ENCODE data around the gene BAZ2B. TPM values are rescaled to one million over a fixed set of nuclear protein-coding genes. Genes with fewer than 3 reads are reported as not detected.

The BAZ2B gene
- total RNA-seq, 1 donor from 2014 or later: 37.8 TPM

DNA sequence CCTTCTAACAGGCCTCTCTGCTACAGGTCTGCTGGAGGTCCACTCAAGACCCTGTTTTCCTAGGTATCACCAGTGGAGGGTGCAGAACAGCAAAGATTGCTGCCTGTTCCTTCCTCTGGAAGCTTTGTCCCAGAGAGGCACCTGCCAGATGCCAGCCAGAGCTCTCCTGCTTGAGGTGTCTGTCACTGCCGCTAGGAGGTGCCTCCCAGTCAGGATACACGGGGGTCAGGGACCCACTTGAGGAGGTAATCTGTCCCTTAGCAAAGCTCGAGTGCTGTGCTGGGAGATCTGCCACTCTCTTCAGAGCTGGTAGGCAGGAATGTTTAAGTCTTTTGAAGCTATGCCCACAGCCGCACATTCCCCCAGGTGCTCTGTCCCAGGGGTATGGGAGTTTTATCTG lies 140.6 kb downstream of the BAZ2B start:
- TF ChIP-seq, protein P1, sequence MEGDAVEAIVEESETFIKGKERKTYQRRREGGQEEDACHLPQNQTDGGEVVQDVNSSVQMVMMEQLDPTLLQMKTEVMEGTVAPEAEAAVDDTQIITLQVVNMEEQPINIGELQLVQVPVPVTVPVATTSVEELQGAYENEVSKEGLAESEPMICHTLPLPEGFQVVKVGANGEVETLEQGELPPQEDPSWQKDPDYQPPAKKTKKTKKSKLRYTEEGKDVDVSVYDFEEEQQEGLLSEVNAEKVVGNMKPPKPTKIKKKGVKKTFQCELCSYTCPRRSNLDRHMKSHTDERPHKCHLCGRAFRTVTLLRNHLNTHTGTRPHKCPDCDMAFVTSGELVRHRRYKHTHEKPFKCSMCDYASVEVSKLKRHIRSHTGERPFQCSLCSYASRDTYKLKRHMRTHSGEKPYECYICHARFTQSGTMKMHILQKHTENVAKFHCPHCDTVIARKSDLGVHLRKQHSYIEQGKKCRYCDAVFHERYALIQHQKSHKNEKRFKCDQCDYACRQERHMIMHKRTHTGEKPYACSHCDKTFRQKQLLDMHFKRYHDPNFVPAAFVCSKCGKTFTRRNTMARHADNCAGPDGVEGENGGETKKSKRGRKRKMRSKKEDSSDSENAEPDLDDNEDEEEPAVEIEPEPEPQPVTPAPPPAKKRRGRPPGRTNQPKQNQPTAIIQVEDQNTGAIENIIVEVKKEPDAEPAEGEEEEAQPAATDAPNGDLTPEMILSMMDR (IDR thresholded peaks at IDR 0.05): no peak
- Mint-ChIP-seq H3K27ac (ENCODE audit: unreplicated experiment) (no peak overlapping the region), H3K27me3 (ENCODE audit: low read depth) (no peaks in the 10 kb centered on the region), H3K36me3 (ENCODE audit: low read depth) (peaks cover 24% of the 10 kb centered on the region), H3K4me3 (ENCODE audit: unreplicated experiment) (no peak overlapping the region), H3K4me1 (ENCODE audit: low read depth) (peaks cover 3% of the 10 kb centered on the region), H3K9me3 (ENCODE audit: low read depth) (peaks cover 9% of the 10 kb centered on the region)
- no peak for DNase-seq (ENCODE audit: low spot score)

DNA sequence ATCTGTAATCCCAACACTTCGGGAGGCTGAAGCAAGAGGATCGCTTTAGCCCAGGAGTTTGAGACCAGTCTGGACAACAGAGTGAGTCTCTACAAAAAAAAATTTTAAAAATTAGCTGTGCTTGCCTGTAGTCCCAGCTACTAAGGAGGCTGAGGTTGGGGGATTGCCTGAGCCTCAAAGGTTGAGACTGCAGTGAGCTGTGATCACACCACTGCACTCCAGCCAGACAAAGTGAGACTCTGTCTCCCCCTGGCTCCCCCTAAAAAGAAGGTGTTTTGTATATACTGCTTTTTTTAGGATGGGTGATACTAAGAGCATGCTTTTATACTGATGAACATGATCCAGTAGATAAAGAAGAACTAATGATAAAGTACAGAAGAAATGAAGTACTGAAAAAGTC lies 145.0 kb downstream of the BAZ2B start:
- Mint-ChIP-seq H3K27me3 (ENCODE audit: low read depth) (no peaks in the 10 kb centered on the region), H3K4me1 (ENCODE audit: low read depth) (peaks cover under 1% of the 10 kb centered on the region), H3K27ac (ENCODE audit: unreplicated experiment) (no peak overlapping the region), H3K4me3 (ENCODE audit: unreplicated experiment) (no peak overlapping the region), H3K36me3 (ENCODE audit: low read depth) (peaks cover 31% of the 10 kb centered on the region), H3K9me3 (ENCODE audit: low read depth) (peaks cover 20% of the 10 kb centered on the region)
- no peak for DNase-seq (ENCODE audit: low spot score)
- TF ChIP-seq, protein P1 (IDR thresholded peaks at IDR 0.05): no peak

DNA sequence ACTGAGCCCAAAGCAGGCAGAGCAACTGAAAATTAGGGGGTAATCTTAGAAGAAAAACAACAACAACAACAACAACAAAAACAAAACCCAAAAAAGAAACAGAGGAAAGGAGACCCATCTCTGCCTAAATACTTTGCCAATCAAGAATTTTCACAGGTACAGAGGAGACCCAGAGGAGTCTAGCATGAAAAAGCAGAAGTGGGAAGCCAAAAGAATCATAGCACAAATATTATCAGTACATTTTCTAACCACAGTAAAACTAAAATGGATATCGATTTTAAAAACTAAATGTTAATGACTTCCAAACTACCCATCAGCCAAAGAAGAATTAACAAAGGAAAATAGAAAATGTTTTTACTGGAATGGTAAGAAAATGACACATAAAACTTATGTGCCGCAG lies 148.1 kb downstream of the BAZ2B start:
- no peaks in the 10 kb centered on the region for H3K4me1 Mint-ChIP-seq (ENCODE audit: low read depth)
- H3K4me3 Mint-ChIP-seq (ENCODE audit: unreplicated experiment): no peak overlapping the region
- DNase-seq (ENCODE audit: low spot score): no peak
- peaks cover 11% of the 10 kb centered on the region for H3K9me3 Mint-ChIP-seq (ENCODE audit: low read depth)
- TF ChIP-seq, protein P1 (IDR thresholded peaks at IDR 0.05): no peak
- no peak overlapping the region for H3K27ac Mint-ChIP-seq (ENCODE audit: unreplicated experiment)
- no peaks in the 10 kb centered on the region for H3K27me3 Mint-ChIP-seq (ENCODE audit: low read depth)
- peaks cover 11% of the 10 kb centered on the region for H3K36me3 Mint-ChIP-seq (ENCODE audit: low read depth)

- H3K36me3 Mint-ChIP-seq (ENCODE audit: low read depth): peaks cover 9% of the 10 kb centered on the region
- DNase-seq (ENCODE audit: low spot score): no peak
- H3K4me3 Mint-ChIP-seq (ENCODE audit: unreplicated experiment): no peak overlapping the region
- H3K4me1 Mint-ChIP-seq (ENCODE audit: low read depth): peaks cover 14% of the 10 kb centered on the region
- TF ChIP-seq, protein P1 (IDR thresholded peaks at IDR 0.05): no peak
- H3K27ac Mint-ChIP-seq (ENCODE audit: unreplicated experiment): no peak overlapping the region
- H3K27me3 Mint-ChIP-seq (ENCODE audit: low read depth): no peaks in the 10 kb centered on the region
- peaks cover 5% of the 10 kb centered on the region for H3K9me3 Mint-ChIP-seq (ENCODE audit: low read depth)
These were observed 153.4 kb downstream of the BAZ2B start for GRCh38 chr2:159462961-159463360.

GRCh38 chr2:159462201-159462785 lies 154.1 kb downstream of the BAZ2B start:
- Mint-ChIP-seq H3K4me1 (ENCODE audit: low read depth) (peaks cover 21% of the 10 kb centered on the region), H3K27me3 (ENCODE audit: low read depth) (no peaks in the 10 kb centered on the region), H3K27ac (ENCODE audit: unreplicated experiment) (no peak overlapping the region), H3K36me3 (ENCODE audit: low read depth) (peaks cover 8% of the 10 kb centered on the region), H3K9me3 (ENCODE audit: low read depth) (no peaks in the 10 kb centered on the region), H3K4me3 (ENCODE audit: unreplicated experiment) (no peak overlapping the region)
- DNase-seq (ENCODE audit: low spot score): no peak
- TF ChIP-seq, protein P1 (IDR thresholded peaks at IDR 0.05): no peak
